EL (cell line): ENCODE measurements around the gene TMEM135.
"Not testable (repeated sequence)": the region's sequence is repeated elsewhere in the genome, so short reads cannot be mapped to it uniquely, and the experiment has no call there.

Source experiments
- DNase-seq: peaks from one replicate; pipeline ENCODE4 v3.0.0-alpha.2; 2016

Gene TMEM135

GRCh38 chr11:87143641-87144040 is 105.9 kb downstream of the TMEM135 start:
- no peak for DNase-seq

- DNase-seq: no peak
Observed at GRCh38 chr11:87144252-87144651, 106.5 kb downstream of the TMEM135 start.

- no peak for DNase-seq
Observed at GRCh38 chr11:87148749-87149148, 111.0 kb downstream of the TMEM135 start.

- DNase-seq: not testable (repeated sequence)
Observed at GRCh38 chr11:87149782-87150181, 112.0 kb downstream of the TMEM135 start.

- DNase-seq: no peak
Observed at GRCh38 chr11:87150936-87151335, 113.2 kb downstream of the TMEM135 start.

- DNase-seq: no peak
Observed at GRCh38 chr11:87154246-87154645, 116.5 kb downstream of the TMEM135 start.

GRCh38 chr11:87156970-87157369 is 119.2 kb downstream of the TMEM135 start:
- no peak for DNase-seq

- not testable (repeated sequence) for DNase-seq
Observed at GRCh38 chr11:87169076-87169475, 131.3 kb downstream of the TMEM135 start.

- peak; percentile 54 for DNase-seq
Observed at GRCh38 chr11:87173185-87174039, 135.7 kb downstream of the TMEM135 start.

- DNase-seq: no peak
Observed at GRCh38 chr11:87174870-87175269, 137.1 kb downstream of the TMEM135 start.

- peak; percentile 65 for DNase-seq
Observed at GRCh38 chr11:87176044-87176443, 138.3 kb downstream of the TMEM135 start.

- DNase-seq: no peak
Observed at GRCh38 chr11:87179621-87180020, 141.9 kb downstream of the TMEM135 start.

GRCh38 chr11:87180742-87181141 is 143.0 kb downstream of the TMEM135 start:
- peak; percentile 47 for DNase-seq

- no peak for DNase-seq
Observed at GRCh38 chr11:87181143-87181542, 143.4 kb downstream of the TMEM135 start.

GRCh38 chr11:87185228-87185627 is 147.5 kb downstream of the TMEM135 start:
- DNase-seq: no peak

GRCh38 chr11:87187076-87187475 is 149.3 kb downstream of the TMEM135 start:
- no peak for DNase-seq

GRCh38 chr11:87187930-87188329 is 150.2 kb downstream of the TMEM135 start:
- no peak for DNase-seq

- DNase-seq: not testable (repeated sequence)
Observed at GRCh38 chr11:87188396-87188795, 150.7 kb downstream of the TMEM135 start.

GRCh38 chr11:87188921-87189320 is 151.2 kb downstream of the TMEM135 start:
- DNase-seq: not testable (repeated sequence)

- no peak for DNase-seq
Observed at GRCh38 chr11:87190071-87190470, 152.3 kb downstream of the TMEM135 start.

GRCh38 chr11:87193756-87194470 is 156.2 kb downstream of the TMEM135 start:
- no peak for DNase-seq

- DNase-seq: no peak
Observed at GRCh38 chr11:87194985-87195820, 157.5 kb downstream of the TMEM135 start.

- no peak for DNase-seq
Observed at GRCh38 chr11:87198266-87198881, 160.6 kb downstream of the TMEM135 start.
